HG03095 (cell line): ENCODE data around the gene NKX1-1.
"Not testable (repeated sequence)": the region's sequence is repeated elsewhere in the genome, so short reads cannot be mapped to it uniquely, and the experiment has no call there.

Experiments used
- ATAC-seq: cut with Tn5 transposase; IDR thresholded peaks from one replicate; pipeline ENCODE4 v1.9.1; 2021; ENCODE audit warnings: moderate library complexity; ENCODE audit not compliant: unreplicated experiment

Gene NKX1-1

DNA sequence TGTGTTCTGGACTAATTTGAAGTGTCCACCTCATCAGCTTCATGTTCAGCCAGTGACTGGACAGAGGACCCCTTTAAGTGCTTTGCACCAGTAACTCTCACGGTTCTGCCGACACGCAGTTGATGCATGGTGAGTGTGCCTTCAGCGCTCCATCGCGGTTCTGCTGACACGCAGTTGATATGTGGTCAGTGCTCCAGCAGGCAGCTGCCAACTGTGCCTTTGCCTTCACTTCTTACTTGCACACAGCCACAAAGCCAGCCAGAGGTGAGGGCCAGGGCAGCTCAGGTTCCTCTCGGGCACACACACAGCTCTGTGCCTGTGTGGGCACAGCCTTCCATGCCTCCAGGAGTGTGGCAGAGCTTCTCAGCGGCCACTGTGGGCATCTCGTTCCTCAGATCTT lies 12.4 kb downstream of the NKX1-1 start:
- no peak for ATAC-seq

DNA sequence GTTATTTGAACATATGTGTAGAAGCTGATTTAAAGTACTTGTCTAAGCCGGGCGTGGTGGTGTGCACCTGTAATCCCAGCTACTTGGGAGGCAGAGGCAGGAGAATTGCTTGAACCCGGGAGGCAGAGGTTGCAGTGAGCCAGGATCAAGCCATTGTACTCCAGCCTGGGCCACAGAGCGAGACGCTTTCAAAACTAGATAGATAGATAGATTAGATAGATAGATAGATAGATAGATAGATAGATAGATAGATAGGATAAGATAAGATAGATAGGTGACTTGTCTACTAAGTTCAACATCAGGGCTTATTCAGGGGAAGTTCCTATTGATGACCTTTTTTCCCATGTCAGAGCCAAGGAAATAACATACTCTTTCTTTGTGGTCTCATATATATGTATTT lies 12.9 kb downstream of the NKX1-1 start:
- ATAC-seq = not testable (repeated sequence)

DNA sequence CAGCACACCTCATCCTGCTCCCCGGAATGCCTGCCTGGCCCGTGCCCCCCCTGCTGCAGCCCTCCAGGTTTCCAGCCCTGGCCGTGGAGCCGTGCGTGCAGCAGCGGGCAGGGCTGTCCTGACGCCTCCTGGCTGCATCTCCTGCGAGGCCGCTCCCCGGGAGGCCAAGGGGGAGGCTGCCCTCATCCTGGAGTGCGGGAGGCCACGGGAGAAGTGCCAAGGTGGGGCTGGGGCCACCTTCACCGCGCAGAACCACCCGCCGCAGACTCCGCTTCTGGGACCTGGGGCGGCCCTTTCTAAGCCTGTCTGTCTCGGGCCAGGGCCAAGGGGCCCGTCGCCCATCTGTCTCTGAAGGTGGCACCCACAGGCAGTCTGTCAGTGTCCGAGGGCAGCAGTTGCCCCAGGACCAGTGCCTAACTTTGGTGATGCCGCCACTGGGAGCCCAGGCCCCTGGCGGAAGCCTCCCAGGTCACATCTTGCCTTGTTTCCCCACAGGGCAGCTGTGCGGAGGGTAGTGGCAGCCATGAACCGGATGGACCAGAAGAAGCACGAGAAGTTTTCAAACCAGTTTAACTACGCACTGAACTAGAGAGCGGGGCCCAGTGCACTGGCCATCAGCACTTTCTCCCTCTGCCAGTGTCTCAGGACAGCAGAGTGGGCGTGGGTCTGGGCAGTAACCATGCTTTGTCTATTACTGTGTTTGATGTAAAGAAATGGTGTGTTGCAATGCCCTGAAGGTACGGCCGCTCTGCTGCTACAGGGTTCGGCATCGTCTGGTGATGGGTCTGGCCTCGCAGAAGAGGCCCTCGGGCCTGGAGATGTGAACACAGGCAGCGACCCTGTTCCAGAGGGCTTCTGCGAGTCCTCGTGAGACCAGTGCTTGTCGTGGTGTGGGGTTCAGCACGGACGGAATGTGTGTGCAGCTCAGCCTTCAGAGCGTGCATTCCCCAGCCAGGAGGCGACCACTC lies 20.6 kb downstream of the NKX1-1 start:
- no peak for ATAC-seq

DNA sequence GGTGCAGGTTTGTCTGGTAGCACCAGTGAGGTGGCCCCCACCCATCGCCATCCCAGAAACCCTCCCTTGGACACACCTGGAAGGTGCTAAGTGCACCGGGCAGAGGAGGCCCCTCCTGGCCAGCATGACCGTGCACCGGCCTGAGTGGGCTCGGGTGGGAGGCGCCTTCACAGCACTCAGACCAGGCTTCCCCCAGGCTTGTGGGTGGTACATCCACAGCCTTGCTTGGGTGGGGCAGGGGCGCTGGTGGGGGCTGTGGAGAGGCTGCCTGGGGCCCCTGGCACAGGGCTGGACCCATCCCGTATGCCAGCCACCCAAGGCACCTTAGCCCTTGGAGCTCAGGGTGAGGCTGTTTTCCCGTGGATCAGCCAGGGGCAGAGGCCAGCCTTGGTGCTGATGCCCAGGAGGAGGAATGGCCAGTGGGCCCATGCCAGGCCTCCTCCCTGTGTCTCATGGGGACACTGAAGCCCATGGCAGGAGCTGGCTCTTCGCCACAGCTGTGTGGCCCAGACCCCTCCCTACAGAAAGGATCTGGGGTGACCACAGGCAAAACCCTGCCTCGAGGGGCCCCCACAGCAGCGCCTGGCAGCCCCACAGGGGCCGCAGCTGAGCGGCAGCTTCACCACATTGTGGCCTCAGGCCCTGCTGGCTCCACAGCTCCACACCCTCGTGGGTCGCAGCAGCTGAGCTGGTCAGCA lies 21.4 kb downstream of the NKX1-1 start:
- no peak for ATAC-seq

DNA sequence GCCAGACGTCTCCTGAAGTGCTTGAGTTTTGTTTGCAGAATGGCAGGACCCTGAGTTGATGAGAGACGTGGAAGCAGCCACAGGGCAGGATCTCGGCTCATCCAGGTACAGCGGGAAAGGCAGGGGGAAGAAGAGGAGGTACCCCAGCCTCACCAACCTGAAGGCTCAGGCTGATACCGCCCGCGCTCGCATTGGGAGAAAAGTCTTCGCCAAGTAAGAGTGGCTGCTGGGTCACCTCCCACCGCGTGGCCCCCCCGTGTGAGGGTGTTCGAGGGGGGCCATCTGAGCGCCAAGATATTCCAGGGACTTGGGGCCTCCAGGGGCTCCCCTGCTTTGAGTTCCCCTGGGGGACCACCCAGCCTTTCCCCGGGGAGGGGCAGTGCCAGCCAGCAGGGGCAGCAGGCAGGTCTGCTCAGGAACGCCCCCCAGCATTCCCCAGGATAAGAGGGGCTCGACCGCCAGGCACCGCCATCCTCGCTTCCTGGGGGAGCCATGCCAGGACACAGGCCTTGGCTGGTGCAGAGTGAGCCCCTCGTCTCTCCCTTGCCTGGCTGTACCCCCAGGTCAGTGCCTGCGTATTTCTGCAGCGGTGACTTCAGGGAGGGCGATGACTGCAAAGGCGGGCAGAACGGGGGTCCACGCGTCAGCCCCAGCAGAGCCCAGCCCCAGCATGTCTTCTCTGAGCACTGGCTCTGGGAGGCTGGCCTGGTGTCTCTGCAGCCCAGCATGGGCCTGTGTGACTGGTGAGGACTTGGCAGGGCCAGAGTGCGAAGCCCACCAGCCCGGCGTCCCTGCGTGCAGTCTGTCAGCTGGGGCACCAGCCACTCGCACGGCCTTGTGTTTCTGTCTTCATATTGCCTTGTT lies 22.3 kb downstream of the NKX1-1 start:
- ATAC-seq = no peak

DNA sequence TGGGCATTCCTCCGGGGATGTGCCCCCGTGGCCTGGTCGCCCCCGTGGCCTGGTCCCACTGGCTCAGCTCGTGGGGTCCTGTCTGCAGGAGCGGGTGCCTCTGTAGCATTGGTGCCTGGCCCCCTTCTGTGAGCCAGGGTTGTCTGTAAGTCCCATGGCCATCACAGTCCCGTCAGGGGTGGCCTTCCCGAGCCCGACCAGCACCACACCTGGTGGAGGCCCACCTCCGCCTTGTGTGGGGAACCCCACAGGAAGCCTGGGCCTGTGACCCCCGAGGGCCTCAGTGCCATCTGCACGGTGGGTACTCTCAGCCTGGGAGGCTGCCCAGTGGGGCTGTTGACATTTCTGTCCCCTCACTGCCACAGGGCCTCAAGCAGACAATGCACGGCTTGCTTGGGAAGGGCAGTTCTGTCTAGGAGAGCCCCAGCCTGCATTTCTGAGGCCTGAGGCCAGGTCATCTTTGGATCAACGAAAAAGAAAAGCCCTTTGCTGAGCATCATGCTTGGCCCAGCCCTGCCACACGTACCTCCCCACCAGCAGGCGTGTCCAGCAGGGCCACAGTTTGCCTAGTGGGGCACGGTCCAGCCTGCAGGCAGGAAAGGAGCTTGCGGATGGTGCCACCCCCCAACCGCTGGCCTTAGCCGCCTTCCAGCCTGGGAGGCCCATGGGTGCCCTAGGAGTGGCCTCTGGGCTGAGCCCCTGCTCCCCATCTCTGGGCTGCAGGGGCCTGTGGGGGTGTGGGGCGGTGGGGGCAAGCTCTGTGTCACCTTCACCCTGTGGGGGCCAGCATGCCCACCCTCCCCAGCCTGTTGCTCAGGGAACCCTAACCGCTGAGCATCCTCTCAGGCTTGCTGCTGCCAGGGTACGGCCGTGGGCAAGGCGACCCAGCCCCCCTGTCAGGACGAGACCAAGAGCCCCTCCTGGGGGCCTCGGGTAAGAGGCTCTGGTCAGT lies 23.2 kb downstream of the NKX1-1 start:
- no peak for ATAC-seq

DNA sequence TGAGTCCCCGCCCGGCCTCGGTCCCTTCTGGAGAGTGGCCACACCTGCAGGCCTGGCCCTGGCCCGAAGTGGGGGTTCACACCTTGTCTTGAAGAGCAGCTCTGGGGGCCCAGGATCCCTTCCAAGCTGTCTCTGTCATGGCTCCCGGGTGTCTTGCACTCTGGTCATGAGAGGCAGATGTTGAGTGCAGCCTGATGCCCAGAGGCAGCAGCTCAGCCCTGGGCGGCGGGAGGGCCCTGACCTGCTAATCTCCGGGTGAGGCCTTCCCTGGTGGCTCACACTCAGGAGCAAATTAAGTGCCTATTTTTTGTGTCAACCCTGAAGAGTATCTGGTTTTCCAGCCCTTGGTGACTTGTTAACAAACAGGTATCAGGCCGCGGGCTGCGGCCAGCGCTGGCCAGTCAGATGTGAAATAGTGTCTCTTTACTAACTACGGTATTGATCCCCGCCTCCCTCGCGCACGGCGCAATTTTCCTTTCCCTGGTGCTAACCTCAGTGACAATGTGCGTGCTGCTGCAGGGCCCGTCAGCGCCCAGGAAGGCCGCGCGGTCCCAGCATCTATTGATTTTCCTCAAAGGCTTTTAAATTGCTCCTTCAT lies 24.2 kb downstream of the NKX1-1 start:
- ATAC-seq = no peak

DNA sequence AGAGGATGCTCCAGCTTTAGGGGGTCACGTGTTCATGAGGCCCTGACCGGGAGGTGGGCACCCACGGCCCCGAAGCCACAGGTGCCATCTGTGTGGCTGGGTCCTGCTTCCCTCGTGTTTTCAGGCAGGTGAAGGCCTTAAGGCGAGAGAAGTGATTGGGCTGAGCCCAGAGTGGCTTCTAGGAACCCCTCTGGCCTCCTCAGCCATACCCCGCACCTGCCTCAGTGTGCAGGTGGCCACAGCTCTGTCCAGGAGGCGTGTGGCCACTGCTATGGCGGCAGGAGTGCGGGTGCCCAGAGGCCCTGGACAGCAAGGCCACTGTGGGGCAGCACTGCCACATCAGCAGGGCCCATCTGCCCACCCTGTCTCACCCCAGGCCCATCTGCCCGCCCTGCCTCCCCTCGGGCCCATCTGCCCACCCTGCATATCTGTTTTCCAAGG lies 25.0 kb downstream of the NKX1-1 start:
- ATAC-seq = no peak

DNA sequence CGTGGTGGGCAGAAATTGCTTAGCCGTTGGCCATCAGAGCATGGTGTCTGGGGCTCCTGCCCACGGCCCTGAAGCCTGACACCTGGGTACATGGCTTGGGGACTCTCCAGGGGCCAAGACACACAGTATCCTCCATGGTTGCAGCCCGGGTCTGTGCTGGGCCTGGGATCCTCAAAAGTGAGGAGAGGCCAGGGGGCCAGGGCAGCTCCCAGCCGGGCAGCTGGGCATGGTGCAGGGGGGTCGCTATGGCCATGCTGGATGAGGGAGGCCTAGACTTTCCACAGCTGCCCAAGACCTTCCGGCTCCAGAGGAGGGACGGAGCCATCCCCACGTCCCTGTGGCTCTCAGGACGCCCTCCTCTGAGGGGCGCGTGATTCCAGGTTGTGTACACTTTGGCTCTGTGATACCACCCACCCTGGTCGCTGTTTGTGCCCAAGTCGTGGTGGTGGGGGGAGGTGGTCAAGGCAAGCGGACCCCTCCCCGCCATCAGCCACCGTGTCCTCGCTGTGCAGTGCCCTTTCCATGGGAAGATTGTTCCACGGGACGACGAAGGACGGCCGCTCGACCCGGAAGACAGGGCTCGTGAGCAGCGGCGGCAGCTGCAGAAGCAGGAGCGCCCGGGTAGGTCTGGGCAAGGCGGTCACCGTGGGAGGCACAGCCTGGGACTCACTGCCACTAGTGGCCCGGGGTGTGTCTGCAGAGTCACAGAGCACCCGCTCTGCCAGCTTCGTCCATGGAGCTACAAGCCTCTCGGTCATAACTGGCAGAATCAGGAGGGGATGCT lies 25.7 kb downstream of the NKX1-1 start:
- ATAC-seq = no peak

DNA sequence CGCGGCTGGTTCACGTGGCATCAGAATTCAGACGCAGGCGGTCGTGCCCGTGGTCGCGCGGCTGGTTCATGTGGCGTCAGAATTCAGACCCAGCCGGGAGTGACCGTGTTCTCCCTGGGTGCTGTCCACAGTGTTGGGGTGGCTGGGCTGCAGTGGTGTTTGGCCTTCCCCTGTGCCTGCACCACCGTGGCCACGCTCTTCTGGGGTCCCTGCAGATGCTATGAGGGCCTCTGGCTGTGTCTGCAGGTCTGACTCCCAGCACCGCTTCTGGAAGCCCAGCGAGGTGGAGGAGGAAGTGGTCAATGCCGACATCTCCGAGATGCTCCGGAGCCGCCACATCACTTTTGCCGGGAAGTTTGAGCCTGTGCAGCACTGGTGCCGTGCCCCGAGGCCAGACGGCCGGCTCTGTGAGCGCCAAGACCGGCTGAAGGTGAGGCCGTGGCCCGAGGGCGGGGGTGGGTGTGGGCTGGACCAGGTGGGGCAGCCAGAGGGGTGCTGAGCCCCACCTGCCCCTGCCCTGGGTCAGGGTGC lies 26.4 kb downstream of the NKX1-1 start:
- ATAC-seq = no peak

DNA sequence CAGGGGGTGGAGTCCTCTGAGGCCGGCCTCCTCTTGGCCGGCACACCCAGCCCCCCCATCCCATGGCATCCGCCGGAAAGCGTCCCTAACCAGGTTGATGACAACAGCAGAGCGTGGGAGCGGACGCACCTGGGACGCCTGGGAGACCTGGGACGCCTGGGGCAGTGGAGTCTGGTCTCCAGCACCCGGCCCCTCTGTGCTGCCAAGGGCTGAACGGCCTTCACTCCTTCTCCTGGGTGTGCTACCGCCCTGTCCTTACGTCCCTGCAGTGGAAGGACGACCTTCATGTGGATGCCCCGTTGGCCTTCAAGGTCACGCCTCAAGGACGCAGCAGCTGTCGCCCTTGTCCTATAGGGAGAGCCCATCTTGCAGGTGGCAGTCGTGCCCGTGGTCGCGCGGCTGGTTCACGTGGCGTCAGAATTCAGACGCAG lies 26.9 kb downstream of the NKX1-1 start:
- no peak for ATAC-seq

DNA sequence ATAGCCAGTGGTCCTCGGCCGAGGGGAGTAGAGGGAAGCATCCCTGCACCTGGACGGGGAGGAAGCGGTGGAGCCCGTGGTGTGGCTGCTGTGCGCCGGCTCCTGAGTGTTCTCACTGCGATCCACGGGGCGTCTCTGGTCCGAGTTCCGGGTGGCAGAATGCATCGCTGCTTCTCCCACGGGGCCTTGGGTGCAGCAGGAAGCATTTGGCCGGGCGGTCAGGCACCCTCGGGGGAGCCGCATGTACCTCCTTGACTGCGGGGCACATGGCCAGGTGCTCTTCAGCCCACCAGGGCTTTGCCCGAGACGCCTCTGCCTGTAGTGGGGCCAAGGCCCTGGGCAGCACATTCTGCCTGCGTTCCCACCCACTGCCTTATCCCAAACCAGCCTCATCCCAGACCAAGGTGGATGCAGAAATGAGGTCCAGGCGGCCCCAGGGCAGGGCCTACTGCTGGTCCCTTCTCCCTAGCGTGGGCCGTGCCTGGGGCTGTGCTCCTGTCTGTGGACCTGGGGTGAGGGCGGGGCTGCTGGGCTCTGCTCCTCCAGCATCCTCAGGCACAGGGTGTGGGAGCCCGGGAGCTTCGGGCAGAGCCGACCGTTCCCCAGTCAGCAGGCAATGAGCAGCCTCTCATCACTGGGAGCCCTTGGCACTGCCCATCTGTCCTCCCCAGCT lies 27.5 kb downstream of the NKX1-1 start:
- no peak for ATAC-seq

DNA sequence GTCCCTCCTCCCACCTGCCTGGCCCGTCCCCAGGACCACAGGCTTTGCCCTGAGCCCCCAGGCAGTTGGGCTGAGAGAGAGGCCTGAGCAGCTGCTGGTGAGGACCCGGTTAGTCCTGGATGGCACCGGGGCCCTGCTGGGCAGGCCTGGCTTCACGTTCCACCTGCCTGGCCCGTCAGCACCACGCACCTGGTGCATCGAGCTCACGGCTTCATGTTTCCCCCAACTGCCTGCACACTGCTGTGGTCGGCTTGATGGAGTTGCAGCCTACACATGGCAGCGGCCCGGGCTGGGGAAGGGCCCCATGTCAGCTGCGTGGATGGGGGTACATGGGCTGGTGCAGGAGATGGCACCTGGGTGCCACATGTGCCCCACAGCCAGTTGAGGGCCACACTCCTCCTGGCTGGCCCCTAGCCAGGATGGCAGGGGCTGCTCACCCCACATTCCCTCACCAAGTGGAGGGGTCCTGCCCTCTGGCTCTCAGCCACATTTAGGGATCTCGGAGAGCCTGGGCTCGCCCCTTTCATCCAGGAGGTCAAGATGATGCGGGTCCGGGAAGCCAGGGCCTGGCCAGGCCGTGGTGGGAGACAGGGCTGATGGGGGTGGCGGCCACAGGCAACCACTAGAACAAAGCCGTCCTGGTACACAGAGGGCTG lies 28.5 kb downstream of the NKX1-1 start:
- no peak for ATAC-seq

DNA sequence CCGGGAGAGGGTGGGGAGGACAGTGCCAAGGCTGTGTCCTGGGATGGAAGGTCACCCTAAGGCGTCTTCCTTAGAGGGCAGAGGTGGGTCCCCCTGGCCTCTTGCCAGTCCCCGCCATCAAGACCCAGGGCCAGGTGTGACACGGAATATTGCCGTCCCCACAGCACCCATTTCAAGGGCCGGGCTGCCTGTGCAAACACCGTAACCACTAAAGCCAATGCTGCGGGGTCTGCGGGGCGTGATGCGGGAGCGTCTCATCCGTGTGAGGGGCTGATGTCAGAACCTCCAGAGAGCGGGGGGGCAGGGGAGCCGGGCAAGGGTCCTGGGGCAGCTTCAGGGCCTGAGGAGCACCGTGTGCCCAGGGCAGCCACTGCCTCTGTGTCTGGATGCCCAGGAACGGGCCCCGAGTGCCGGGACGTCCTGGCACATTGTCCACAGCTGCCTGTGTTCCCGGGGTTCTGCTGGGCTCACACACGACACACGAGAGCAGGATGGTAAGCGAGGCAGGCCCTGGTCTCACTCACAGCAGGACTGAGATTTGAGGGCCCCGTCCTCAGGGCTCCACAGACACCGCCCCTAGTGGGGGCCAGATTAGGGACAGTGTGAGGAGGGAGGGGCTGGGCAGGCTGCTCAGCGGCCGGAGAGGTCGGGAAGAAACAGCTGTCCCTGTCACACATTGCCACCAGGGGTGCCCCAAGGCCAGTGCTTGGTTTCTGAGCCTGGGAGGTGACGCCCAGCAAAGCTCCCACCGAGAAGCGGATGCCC lies 29.2 kb downstream of the NKX1-1 start:
- no peak for ATAC-seq

DNA sequence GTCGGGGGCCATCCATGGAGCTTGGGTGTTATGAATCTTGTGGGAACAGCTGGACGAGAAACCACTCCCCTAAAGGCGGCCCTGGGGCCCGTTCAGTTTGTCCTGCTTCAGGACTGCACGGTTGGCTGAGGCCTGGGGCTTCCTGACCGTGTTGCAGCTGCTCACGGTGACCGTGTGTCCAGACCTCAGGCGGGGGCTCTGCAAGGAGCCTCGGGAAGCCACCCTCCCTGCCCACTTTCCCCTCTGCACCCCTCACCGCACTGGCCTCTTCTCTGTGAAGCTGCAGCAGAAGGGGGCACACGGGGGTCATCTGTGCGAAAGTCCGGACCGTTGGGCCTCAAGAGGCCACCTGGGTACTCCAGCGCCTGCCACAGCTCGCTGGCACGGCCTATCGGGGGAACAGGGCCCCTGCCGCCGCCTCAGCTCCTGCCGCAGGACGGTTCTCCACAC lies 29.8 kb downstream of the NKX1-1 start:
- no peak for ATAC-seq

DNA sequence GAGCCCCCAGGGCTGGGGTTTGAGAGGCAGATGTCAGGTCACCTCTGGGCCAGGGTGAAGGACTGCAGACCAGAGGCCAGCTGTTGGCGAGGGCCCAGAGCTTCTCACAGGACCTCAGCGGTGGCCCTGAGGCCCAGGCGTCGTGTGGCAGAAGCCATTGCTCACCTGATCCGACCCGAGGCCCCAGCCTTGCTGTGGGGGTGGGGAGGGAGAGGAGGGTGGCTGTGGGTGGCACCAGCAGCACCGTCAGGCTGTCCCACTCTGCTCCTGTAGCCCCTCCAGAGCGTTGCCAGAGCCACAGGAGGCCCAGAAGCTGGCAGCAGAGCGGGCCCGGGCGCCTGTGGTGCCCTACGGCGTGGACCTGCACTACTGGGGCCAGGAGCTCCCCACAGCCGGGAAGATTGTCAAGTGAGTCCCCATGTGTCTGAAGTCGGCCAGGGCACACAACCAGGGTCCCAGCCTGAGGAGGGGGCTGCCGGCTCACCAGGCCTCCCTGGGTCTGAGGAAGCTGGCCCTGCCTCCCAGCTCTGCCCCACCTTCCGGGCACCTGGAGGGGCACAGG lies 30.4 kb downstream of the NKX1-1 start:
- ATAC-seq = no peak
